Upper lobe of left lung (tissue), 4 donors: Measurements from ENCODE around the gene NPY4R.
"Not testable (repeated sequence)": the region's sequence is repeated elsewhere in the genome, so short reads cannot be mapped to it uniquely, and the experiment has no call there.

Source experiments
- CTCF ChIP-seq, 6 experiments: fragments of 450-650 bp in 4 of 6; fragments of 200-600 bp in 2 of 6; sonication (generic) in 2 of 6; IDR thresholded peaks; one replicate each; pipeline ENCODE4 v1.5.1; 2016 to 2019; ENCODE audit warnings: antibody characterized with exemption in 6 of 6
- EP300 ChIP-seq, 4 donors: sonication (generic); formaldehyde crosslinking; IDR thresholded peaks; one replicate each; pipeline ENCODE4 v1.5.1; 2017; ENCODE audit warnings: antibody characterized with exemption in 4 of 4, control low read depth in 2 of 4
- POLR2A ChIP-seq, 4 donors: fragments of 450-650 bp; IDR thresholded peaks; one replicate each; pipeline ENCODE4 v1.5.1; 2016 to 2017; ENCODE audit warnings: antibody characterized with exemption in 4 of 4, mild to moderate bottlenecking in 2 of 4
- POLR2AphosphoS5 ChIP-seq, 2 donors: sonication (generic); formaldehyde crosslinking; IDR thresholded peaks; one replicate each; pipeline ENCODE4 v1.5.1; 2017; ENCODE audit warnings: antibody characterized with exemption in 2 of 2

- TF ChIP-seq POLR2AphosphoS5, CTCF, POLR2A, EP300 (IDR thresholded peaks at IDR 0.05): not testable (repeated sequence)
These were observed 24.8 kb downstream of the NPY4R start for GRCh38 chr10:46440942-46441341.
